Measurements from ENCODE around the gene AP2A1. TPM values are rescaled to one million over a fixed set of nuclear protein-coding genes. Genes with fewer than 3 reads are reported as not detected.

Gene AP2A1
- total and polyA plus RNA-seq, 4 donors, result 20.1 to 123 (median 57.5) TPM

DNA sequence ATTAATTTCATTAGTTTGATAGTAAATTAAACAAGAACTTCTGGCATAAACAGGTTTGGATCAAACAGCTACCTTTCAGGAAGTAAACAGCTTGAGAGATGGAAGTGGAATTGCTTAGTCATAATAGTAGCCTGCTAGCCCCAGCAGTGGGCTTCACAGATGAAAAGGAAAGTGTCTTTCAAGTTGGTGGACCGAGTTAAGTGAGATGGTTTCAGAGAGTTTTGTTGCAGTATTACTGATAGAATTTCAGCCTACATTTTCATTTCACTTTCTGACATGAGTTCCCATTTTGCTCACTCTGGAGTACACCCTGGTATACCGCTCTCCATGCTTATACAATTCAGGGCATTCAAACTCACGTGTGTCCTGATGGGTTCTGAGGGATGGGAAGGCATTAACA is 82.1 kb downstream of the AP2A1 start:
- H3K4me1 ChIP-seq (ENCODE audit: control insufficient read depth in 4 of 4, insufficient read depth in 4 of 4, low read length in 3 of 4), result peaks cover 2 to 19% (median 13%) of the 10 kb centered on the region in 4 donors

DNA sequence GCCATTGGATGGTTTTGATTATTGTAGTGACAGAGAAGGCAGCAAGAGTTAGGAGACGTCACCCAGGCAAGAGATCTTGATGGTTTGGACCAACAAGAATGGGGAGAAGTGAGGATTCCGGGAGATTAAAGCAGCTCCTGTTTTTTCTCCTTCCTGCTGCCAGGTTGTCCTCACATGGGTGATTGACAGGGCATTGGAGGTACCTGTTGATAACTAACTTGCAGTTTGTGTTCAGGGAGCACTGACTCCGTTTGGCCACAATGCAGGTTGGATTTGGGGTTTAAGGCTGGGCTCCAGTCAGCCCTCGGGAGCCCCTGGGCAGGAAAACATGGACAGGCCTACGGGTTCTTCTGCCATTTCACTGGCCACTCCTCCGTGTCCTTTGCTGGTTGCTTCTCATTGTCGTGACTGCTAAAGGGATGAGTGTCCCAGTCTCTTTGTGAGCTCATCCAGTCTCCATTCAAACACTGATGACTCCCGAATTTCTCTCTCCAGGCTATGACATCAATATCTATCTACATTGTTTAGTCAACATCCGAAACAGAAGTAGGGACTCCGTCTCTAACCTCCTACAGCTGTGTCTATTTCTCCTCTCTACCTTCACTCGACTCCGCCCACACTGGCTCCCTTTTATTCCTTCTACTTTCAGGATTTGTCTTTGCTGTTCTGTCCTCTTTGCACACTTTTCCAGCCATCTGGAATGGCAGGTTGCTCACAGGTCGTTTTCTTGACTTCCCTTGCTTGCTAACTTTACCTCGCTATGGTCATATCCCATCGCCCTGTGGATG is 82.8 kb downstream of the AP2A1 start:
- WGBS, result 92% methylated on average over 15 of the region's 15 CpGs
- peak overlapping the region; percentile 57 to 92 (median 90) for H3K4me3 ChIP-seq (ENCODE audit: low read depth in 1 of 3, low read length in 3 of 3)
- no peak for DNase-seq (ENCODE audit: low spot score)
- no peaks in the 10 kb centered on the region for H3K36me3 ChIP-seq (ENCODE audit: control insufficient read depth in 4 of 4, insufficient read depth in 3 of 4, low read depth in 1 of 4, low read length in 3 of 4)
- no peaks in the 10 kb centered on the region for H3K27me3 ChIP-seq (ENCODE audit: control insufficient read depth in 4 of 4, insufficient read depth in 4 of 4, low read length in 3 of 4)
- no peaks in the 10 kb centered on the region for H3K9me3 ChIP-seq (ENCODE audit: control insufficient read depth in 4 of 4, low read length in 3 of 4)
- H3K9ac ChIP-seq (ENCODE audit: low read depth in 1 of 2, low read length in 2 of 2), result no peak overlapping the region
- H3K27ac ChIP-seq (ENCODE audit: low read depth in 1 of 2, low read length in 2 of 2), result no peak overlapping the region
- H3K4me1 ChIP-seq (ENCODE audit: control insufficient read depth in 4 of 4, insufficient read depth in 4 of 4, low read length in 3 of 4), result peaks cover 3 to 19% (median 13%) of the 10 kb centered on the region in 4 donors
- TF ChIP-seq, protein P1, sequence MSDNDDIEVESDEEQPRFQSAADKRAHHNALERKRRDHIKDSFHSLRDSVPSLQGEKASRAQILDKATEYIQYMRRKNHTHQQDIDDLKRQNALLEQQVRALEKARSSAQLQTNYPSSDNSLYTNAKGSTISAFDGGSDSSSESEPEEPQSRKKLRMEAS (IDR thresholded peaks at IDR 0.05), result no peak
- no peak for TF ChIP-seq RAD21 (IDR thresholded peaks at IDR 0.05)
- no peak for TF ChIP-seq NR2F2 (IDR thresholded peaks at IDR 0.05)
- TF ChIP-seq, protein P2, sequence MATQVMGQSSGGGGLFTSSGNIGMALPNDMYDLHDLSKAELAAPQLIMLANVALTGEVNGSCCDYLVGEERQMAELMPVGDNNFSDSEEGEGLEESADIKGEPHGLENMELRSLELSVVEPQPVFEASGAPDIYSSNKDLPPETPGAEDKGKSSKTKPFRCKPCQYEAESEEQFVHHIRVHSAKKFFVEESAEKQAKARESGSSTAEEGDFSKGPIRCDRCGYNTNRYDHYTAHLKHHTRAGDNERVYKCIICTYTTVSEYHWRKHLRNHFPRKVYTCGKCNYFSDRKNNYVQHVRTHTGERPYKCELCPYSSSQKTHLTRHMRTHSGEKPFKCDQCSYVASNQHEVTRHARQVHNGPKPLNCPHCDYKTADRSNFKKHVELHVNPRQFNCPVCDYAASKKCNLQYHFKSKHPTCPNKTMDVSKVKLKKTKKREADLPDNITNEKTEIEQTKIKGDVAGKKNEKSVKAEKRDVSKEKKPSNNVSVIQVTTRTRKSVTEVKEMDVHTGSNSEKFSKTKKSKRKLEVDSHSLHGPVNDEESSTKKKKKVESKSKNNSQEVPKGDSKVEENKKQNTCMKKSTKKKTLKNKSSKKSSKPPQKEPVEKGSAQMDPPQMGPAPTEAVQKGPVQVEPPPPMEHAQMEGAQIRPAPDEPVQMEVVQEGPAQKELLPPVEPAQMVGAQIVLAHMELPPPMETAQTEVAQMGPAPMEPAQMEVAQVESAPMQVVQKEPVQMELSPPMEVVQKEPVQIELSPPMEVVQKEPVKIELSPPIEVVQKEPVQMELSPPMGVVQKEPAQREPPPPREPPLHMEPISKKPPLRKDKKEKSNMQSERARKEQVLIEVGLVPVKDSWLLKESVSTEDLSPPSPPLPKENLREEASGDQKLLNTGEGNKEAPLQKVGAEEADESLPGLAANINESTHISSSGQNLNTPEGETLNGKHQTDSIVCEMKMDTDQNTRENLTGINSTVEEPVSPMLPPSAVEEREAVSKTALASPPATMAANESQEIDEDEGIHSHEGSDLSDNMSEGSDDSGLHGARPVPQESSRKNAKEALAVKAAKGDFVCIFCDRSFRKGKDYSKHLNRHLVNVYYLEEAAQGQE (IDR thresholded peaks at IDR 0.05), result no peak
- no peak for TF ChIP-seq HNF4G (IDR thresholded peaks at IDR 0.05)
- TF ChIP-seq RXRA (IDR thresholded peaks at IDR 0.05), result no peak
- TF ChIP-seq YY1 (IDR thresholded peaks at IDR 0.05), result no peak
- TF ChIP-seq, protein P3, sequence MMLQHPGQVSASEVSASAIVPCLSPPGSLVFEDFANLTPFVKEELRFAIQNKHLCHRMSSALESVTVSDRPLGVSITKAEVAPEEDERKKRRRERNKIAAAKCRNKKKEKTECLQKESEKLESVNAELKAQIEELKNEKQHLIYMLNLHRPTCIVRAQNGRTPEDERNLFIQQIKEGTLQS (IDR thresholded peaks at IDR 0.05), result no peak
- TF ChIP-seq, protein P4, sequence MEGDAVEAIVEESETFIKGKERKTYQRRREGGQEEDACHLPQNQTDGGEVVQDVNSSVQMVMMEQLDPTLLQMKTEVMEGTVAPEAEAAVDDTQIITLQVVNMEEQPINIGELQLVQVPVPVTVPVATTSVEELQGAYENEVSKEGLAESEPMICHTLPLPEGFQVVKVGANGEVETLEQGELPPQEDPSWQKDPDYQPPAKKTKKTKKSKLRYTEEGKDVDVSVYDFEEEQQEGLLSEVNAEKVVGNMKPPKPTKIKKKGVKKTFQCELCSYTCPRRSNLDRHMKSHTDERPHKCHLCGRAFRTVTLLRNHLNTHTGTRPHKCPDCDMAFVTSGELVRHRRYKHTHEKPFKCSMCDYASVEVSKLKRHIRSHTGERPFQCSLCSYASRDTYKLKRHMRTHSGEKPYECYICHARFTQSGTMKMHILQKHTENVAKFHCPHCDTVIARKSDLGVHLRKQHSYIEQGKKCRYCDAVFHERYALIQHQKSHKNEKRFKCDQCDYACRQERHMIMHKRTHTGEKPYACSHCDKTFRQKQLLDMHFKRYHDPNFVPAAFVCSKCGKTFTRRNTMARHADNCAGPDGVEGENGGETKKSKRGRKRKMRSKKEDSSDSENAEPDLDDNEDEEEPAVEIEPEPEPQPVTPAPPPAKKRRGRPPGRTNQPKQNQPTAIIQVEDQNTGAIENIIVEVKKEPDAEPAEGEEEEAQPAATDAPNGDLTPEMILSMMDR (IDR thresholded peaks at IDR 0.05; ENCODE audit: low read depth, low read length, missing input control), result no peak
- no peak for TF ChIP-seq FOXA1 (IDR thresholded peaks at IDR 0.05)
- no peak for TF ChIP-seq GABPA (IDR thresholded peaks at IDR 0.05 in 1 of 2, conservative IDR thresholded peaks at IDR 0.05 in 1 of 2)

More for the DNA sequence above, 82.1 kb downstream of the AP2A1 start:
- no peak for DNase-seq (ENCODE audit: low spot score)
- Histone ChIP-seq H3K9me3 (ENCODE audit: control insufficient read depth in 4 of 4, low read length in 3 of 4) (no peaks in the 10 kb centered on the region), H3K4me3 (ENCODE audit: low read depth in 1 of 3, low read length in 3 of 3) (no peak overlapping the region), H3K36me3 (ENCODE audit: control insufficient read depth in 4 of 4, insufficient read depth in 3 of 4, low read depth in 1 of 4, low read length in 3 of 4) (no peaks in the 10 kb centered on the region), H3K27ac (ENCODE audit: low read depth in 1 of 2, low read length in 2 of 2) (no peak overlapping the region), H3K9ac (ENCODE audit: low read depth in 1 of 2, low read length in 2 of 2) (no peak overlapping the region), H3K27me3 (ENCODE audit: control insufficient read depth in 4 of 4, insufficient read depth in 4 of 4, low read length in 3 of 4) (no peaks in the 10 kb centered on the region)
- 88% methylated on average over 3 of the region's 3 CpGs for WGBS
- TF ChIP-seq, protein P3 (IDR thresholded peaks at IDR 0.05), result no peak
- TF ChIP-seq JUND (IDR thresholded peaks at IDR 0.05) (no peak), RXRA (IDR thresholded peaks at IDR 0.05) (no peak), SP1 (IDR thresholded peaks at IDR 0.05) (no peak), NR2F2 (IDR thresholded peaks at IDR 0.05) (no peak), HNF4A (conservative IDR thresholded peaks at IDR 0.05) (no peak), TAF1 (conservative IDR thresholded peaks at IDR 0.05) (no peak), RAD21 (IDR thresholded peaks at IDR 0.05) (no peak), GABPA (IDR thresholded peaks at IDR 0.05 in 1 of 2, conservative IDR thresholded peaks at IDR 0.05 in 1 of 2) (no peak), FOXA2 (IDR thresholded peaks at IDR 0.05) (no peak)
- TF ChIP-seq, protein P2 (IDR thresholded peaks at IDR 0.05), result no peak
- TF ChIP-seq, protein P4 (IDR thresholded peaks at IDR 0.05; ENCODE audit: low read depth, low read length, missing input control), result no peak

All from liver (tissue), 9 donors.